ENCODE measurements around the gene LYZL1. TPM values are rescaled to one million over a fixed set of nuclear protein-coding genes. Genes with fewer than 3 reads are reported as not detected.

Gene LYZL1
- not detected in 2 replicates for total RNA-seq

GRCh38 chr10:29288906-29289305 is at the start of gene LYZL1:
LYZL1 (plus strand) TSS chr10:29289070; CDS start chr10:29291868, 2,798 bp downstream.

